Activated naive CD8-positive, alpha-beta T cell (primary cell): ENCODE data around the gene DNHD1.

Experiments used
- H3K27ac Mint-ChIP-seq: one replicate; pipeline ENCODE4 v1.8.0; 2021; ENCODE audit warnings: mixed read lengths
- H3K27me3 Mint-ChIP-seq: one replicate; pipeline ENCODE4 v1.8.0; 2021; ENCODE audit warnings: mixed read lengths
- H3K36me3 Mint-ChIP-seq: one replicate; pipeline ENCODE4 v1.8.0; 2021; ENCODE audit warnings: mixed read lengths
- H3K4me1 Mint-ChIP-seq: one replicate; pipeline ENCODE4 v1.8.0; 2021; ENCODE audit warnings: low read depth, mixed read lengths
- H3K4me3 Mint-ChIP-seq: one replicate; pipeline ENCODE4 v1.8.0; 2021; ENCODE audit warnings: mild to moderate bottlenecking, mixed read lengths
- H3K9me3 Mint-ChIP-seq: one replicate; pipeline ENCODE4 v1.8.0; 2021; ENCODE audit warnings: low read depth, mixed read lengths

DNHD1 gene

DNA sequence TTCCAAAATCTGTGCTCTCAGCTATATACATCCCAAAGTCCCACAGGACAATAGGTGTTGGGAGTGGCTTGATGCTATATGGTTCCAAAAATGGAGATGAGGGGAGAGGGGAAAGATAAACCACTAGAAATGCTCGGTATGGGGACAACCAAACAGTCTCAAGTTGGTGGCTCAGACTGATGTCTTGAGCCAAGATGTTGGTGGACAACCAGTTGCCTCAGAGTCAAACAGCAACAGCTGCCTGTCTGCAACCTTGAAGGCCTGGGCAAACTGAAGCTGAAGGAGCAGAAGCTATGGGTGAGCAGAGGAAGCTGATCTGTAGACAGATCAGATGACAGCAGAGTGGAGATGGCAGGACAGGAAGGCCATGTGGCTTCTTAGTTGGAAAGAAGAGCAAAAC, 102.4 kb downstream of the DNHD1 start:
- no peaks in the 10 kb centered on the region for H3K9me3 Mint-ChIP-seq
- no peaks in the 10 kb centered on the region for H3K27me3 Mint-ChIP-seq
- H3K36me3 Mint-ChIP-seq: peaks cover 18% of the 10 kb centered on the region
- peak overlapping the region; percentile 5 for H3K27ac Mint-ChIP-seq
- H3K4me1 Mint-ChIP-seq: peaks cover 44% of the 10 kb centered on the region
- peak overlapping the region; percentile 5 for H3K4me3 Mint-ChIP-seq

DNA sequence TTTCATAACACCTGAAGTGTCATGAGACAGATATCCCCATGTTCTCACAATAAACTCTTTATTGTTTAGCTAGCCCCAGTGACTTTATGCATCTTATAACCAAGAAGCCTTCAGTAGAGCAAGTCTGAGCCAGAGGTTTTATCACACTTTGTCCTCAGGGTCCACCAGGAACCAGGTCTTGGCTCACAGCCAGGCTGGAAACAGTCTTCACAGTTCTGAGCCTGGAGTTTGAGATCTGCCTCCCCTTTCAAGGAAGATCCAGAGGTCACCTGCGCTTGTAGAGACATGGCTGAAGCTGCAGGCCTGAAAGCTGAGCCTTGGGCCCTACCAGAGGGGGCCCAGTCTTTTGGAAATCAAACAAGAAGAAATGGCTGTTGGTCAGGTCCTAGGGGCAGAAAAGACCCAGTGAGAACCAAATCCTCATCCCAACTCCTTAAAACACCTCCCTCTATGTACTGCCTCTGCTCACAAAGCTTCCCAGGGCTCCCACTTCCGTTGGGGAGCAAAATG, 102.9 kb downstream of the DNHD1 start:
- Mint-ChIP-seq H3K4me1 (peaks cover 41% of the 10 kb centered on the region), H3K36me3 (peaks cover 18% of the 10 kb centered on the region), H3K9me3 (no peaks in the 10 kb centered on the region), H3K27ac (peak overlapping the region; percentile 5), H3K27me3 (no peaks in the 10 kb centered on the region), H3K4me3 (no peak overlapping the region)

DNA sequence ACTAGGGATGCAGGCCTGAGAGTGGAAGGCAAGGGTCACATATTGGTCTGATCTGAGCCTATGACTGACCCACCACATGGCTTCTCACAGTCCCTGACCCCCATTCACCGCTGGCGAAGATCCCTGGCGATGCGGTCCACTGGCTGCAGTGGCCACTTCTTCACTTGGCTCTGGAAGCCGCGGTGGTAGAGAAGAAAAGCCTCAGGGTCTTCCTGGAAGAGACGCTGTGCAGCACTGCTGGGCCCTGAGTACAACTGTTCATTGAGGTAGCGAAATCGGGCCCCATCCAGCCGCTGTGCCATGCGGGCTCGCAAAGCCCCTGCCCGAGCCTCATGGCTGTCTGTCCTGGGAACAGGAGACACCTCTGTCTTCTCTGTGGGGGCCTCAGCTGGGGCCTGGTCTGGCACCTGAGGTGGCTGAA, 104.0 kb downstream of the DNHD1 start:
- no peaks in the 10 kb centered on the region for H3K27me3 Mint-ChIP-seq
- H3K36me3 Mint-ChIP-seq: peaks cover 16% of the 10 kb centered on the region
- peak overlapping the region; percentile 16 for H3K27ac Mint-ChIP-seq
- H3K9me3 Mint-ChIP-seq: no peaks in the 10 kb centered on the region
- no peak overlapping the region for H3K4me3 Mint-ChIP-seq
- H3K4me1 Mint-ChIP-seq: peaks cover 35% of the 10 kb centered on the region

DNA sequence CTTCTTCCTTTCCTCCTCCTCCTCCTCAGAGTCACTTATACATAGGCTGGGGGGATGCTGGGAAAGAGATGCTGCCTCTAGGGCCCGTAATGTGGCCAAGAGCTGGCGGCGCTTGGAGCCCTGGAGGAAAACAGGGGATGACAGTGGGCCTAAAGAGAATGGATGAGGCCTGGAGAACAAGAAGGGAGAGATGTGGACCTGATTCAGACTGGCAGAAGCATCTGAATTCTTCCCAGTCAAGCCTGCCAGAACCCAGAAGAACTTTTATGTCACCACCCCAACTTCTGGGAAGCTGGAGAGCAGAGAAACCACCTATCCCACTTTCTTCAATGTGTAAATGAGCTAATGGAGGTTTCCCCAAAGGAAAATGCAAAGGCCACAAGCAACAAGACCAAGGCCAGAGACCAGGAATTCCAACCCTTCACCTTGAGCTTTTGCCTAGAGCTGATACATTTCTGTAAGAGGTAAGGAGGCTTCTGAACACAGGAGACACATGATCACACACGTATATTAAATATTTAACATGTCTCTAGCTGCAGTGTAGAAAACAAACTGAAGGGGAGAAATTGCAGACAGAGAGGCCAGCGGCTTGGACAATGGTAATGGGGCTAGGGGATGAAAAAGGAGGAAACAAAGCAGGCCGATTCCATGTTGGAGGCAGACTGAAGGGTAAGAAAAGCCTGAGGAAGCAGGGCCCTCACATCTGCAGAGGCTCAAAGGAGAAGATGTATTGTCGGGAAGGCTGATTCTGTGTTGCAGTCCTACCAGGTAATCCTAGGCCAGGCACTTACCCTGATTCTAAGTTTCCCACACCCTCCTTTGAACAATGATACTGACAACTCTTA, 105.2 kb downstream of the DNHD1 start:
- no peaks in the 10 kb centered on the region for H3K9me3 Mint-ChIP-seq
- peak overlapping the region; percentile 82 for H3K27ac Mint-ChIP-seq
- peaks cover 11% of the 10 kb centered on the region for H3K36me3 Mint-ChIP-seq
- H3K4me1 Mint-ChIP-seq: peaks cover 29% of the 10 kb centered on the region
- no peaks in the 10 kb centered on the region for H3K27me3 Mint-ChIP-seq
- no peak overlapping the region for H3K4me3 Mint-ChIP-seq

DNA sequence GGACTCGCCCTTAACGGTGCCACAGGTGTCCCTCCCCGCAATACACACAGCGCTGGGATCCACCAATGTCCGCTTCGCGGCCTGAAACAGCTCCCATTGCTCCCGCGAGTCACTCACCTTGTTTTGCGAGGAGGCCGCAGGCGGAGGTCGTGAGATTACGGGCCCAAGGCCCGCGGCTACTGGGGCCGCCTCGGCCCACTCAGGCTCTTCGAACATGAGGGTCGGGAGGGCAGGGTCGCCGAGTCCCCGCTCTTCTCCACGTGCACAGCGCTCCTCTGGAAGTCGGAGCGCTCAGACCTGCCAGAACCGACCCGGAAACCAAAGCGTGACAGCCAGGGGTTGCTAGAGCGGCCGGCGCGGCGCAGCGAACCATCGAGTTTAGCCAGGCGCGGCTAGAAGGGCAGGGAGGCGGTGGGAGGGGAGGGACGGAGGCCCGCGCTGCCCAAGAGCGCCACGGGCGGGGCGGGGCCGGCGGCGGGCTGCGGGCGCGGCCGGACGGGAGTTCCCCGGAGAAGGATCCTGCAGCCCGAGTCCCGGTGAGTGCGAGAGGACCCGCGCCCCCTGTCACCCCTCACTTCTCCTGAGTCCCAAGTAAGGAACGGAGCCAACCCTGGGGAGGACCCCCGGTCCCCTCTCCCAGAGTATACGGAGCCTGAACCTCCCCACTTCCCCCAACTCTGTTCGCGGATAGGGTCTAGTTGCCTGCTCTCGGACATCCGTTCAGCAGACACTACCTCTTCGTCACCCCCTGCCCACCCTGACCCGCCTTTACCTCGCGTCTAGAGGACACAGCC, 106.4 kb downstream of the DNHD1 start, which contains the start of the genes ILK and RRP8:
Gene ILK (plus strand): TSS at position 488 of the 794 bp plus-strand sequence. CDS start 498 bp downstream, outside the sequence.
Gene RRP8 (minus strand): TSS at position 330 of the 794 bp plus-strand sequence. CDS start 114 bp downstream, at position 216.
- no peak within 1 kb of the TSS for H3K4me3 Mint-ChIP-seq
- no peaks in the 10 kb centered on the region for H3K27me3 Mint-ChIP-seq
- H3K9me3 Mint-ChIP-seq: no peaks in the 10 kb centered on the region
- peaks cover 33% of the 10 kb centered on the region for H3K4me1 Mint-ChIP-seq
- H3K27ac Mint-ChIP-seq: no peak within 1 kb of the TSS
- peaks cover 4% of the 10 kb centered on the region for H3K36me3 Mint-ChIP-seq

DNA sequence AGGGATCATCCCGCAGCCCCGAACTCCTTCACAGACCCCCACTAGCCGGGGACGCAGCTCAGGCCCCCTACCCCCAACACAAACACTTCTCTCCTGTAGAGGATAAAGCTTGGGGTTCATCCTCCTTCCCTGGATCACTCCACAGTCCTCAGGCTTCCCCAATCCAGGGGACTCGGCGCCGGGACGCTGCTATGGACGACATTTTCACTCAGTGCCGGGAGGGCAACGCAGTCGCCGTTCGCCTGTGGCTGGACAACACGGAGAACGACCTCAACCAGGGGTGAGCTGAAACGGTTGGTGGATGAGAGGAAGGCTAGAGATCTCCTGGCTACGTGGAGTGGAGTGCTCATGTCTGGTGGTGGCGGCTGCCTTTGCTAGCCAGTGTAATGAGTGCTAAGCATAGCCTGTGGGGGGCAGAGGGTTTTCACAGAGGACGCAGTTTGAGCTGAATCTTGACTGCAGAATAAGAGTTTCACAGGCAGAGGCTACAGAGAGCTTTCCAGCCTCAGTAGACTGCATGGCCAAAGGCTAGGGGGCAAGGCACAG, 107.1 kb downstream of the DNHD1 start:
- Mint-ChIP-seq H3K27ac (no peak overlapping the region), H3K27me3 (no peaks in the 10 kb centered on the region), H3K36me3 (peaks cover 4% of the 10 kb centered on the region), H3K4me1 (peaks cover 33% of the 10 kb centered on the region), H3K9me3 (no peaks in the 10 kb centered on the region), H3K4me3 (no peak overlapping the region)

DNA sequence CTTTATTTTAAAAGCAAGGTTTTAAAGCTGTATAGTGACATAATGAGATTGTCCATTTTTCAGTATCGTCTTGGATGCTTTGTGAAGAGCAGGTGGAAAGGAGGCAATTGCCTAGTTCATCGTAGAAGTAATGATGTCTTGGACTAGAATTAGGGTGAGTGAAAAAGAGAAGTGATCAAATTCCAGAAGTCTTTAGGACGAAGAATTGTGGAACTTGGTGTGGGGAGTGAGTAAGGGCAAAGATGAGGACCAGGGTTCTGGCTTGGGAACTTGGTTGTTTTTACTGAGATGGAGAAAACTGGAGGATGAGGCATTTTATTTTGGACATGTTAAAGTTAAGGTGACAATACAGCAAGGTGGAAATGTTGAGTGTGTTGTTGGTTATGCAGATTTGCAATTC, 107.7 kb downstream of the DNHD1 start:
- no peaks in the 10 kb centered on the region for H3K27me3 Mint-ChIP-seq
- no peak overlapping the region for H3K4me3 Mint-ChIP-seq
- H3K27ac Mint-ChIP-seq: no peak overlapping the region
- H3K9me3 Mint-ChIP-seq: no peaks in the 10 kb centered on the region
- H3K36me3 Mint-ChIP-seq: no peaks in the 10 kb centered on the region
- H3K4me1 Mint-ChIP-seq: peaks cover 31% of the 10 kb centered on the region

DNA sequence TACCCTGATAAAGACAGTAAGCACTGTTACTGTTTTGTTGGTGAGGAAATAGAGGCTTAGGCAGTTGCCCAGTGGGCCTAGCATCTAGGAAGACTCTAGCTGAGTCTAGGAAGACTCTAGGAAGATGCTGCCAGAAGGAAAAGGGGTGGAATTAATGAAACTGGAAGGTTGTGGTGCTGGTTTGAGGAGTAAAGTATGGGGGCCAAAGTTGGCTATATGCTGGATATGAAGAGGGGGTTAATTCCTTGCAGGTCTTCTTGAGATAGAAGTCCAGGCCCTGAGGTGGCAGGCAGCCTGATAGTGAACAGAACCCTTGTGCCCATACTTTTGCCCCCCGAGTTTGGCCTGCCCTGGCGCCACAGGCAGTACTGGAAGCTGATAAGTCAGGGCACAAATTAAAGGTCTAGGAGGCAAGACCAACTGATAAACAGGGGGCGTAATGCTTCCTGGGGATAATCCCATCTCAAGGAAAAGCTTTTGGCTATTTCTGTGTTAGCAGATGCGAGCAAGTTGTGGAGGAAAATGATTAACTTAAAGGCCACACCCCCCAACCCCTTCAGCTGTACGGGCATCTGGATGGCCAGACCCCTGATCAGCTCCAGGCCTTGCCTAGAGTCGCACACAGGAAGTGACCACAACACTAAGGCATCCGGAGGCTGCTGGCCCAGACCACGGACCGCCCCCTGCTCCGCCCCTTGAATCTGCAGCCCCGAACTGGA, 109.5 kb downstream of the DNHD1 start:
- Mint-ChIP-seq H3K4me3 (no peak overlapping the region), H3K27ac (no peak overlapping the region), H3K9me3 (no peaks in the 10 kb centered on the region), H3K27me3 (no peaks in the 10 kb centered on the region), H3K4me1 (peaks cover 42% of the 10 kb centered on the region), H3K36me3 (no peaks in the 10 kb centered on the region)

DNA sequence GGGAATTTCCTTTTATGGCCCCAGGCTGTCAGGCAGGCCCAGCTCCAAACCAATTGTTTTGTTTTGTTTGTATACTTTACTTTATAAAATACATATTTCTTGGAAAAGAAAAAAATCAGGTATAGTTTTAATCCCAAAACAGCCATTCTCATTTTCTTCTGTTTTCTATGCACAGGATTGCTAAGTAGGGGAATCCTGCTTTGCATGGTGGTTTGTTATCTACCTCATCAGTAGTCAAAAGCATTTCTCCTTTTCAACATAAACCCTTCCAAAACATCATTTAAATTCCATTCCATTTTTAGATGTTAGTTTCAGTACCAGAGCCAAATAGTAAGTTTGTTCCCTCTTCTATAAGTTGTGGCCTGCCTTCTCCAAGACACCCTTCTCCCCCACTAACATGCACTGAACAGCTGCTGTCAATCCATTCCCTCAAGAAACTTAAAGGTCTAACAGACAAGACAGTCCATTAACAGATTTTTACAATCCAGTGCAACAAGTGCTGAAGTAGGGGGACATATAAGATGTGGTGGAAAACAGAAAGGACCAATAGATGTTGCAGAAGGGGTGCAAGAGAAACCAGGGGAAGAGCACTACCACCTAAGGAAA, 110.2 kb downstream of the DNHD1 start:
- no peaks in the 10 kb centered on the region for H3K36me3 Mint-ChIP-seq
- peaks cover 42% of the 10 kb centered on the region for H3K4me1 Mint-ChIP-seq
- peak overlapping the region; percentile 49 for H3K4me3 Mint-ChIP-seq
- H3K27ac Mint-ChIP-seq: no peak overlapping the region
- H3K27me3 Mint-ChIP-seq: no peaks in the 10 kb centered on the region
- no peaks in the 10 kb centered on the region for H3K9me3 Mint-ChIP-seq

DNA sequence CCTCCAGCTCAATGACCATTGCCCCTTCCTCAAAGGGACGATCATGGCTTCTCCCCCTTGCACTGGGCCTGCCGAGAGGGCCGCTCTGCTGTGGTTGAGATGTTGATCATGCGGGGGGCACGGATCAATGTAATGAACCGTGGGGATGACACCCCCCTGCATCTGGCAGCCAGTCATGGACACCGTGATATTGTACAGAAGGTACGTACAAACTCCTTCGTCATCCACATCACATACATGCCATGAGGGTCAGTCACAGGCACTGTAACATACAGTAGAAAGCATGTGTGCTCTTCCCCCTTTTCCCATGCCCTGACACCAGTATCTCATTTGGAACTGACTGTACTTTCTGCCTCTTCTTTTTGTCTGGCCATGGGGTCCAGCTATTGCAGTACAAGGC, 110.9 kb downstream of the DNHD1 start:
- H3K27ac Mint-ChIP-seq: no peak overlapping the region
- H3K4me1 Mint-ChIP-seq: peaks cover 42% of the 10 kb centered on the region
- no peaks in the 10 kb centered on the region for H3K9me3 Mint-ChIP-seq
- no peaks in the 10 kb centered on the region for H3K27me3 Mint-ChIP-seq
- peak overlapping the region; percentile 49 for H3K4me3 Mint-ChIP-seq
- H3K36me3 Mint-ChIP-seq: no peaks in the 10 kb centered on the region

DNA sequence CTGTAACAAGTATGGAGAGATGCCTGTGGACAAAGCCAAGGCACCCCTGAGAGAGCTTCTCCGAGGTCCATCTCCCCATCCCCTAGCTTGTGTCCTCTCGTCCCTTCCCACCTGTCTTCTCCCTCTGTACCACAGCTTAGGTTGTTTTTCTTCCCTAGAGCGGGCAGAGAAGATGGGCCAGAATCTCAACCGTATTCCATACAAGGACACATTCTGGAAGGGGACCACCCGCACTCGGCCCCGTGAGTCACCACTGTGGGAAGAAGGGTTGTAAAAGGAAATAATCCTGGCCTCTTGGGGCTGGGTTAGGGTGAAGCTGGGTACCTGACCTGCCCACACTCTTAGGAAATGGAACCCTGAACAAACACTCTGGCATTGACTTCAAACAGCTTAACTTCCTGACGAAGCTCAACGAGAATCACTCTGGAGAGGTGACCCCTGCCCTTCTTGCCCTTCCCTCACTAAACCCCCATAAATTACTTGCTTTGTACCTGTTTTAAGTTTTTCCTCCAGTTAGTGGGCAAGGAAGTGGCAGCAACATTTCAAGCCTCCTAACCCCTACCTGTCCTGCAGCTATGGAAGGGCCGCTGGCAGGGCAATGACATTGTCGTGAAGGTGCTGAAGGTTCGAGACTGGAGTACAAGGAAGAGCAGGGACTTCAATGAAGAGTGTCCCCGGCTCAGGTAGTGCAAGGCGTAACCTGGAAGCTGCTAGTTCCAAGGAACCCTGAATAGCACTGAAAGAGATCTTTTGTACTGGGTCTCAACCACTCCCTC, 111.8 kb downstream of the DNHD1 start:
- Mint-ChIP-seq H3K4me1 (peaks cover 42% of the 10 kb centered on the region), H3K4me3 (no peak overlapping the region), H3K9me3 (no peaks in the 10 kb centered on the region), H3K36me3 (no peaks in the 10 kb centered on the region), H3K27me3 (no peaks in the 10 kb centered on the region), H3K27ac (peak overlapping the region; percentile 95)

DNA sequence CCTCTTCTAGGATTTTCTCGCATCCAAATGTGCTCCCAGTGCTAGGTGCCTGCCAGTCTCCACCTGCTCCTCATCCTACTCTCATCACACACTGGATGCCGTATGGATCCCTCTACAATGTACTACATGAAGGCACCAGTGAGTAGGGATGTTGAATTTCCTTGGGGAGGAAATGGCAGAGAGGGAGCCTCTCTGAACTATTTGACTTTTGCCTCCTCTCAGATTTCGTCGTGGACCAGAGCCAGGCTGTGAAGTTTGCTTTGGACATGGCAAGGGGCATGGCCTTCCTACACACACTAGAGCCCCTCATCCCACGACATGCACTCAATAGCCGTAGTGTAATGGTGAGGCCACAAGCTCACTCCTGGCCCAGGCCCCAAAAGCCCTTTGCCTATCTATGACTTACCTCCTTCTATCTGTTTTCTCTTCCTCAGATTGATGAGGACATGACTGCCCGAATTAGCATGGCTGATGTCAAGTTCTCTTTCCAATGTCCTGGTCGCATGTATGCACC, 112.5 kb downstream of the DNHD1 start:
- Mint-ChIP-seq H3K4me3 (peak overlapping the region; percentile 97), H3K36me3 (no peaks in the 10 kb centered on the region), H3K4me1 (peaks cover 42% of the 10 kb centered on the region), H3K27me3 (no peaks in the 10 kb centered on the region), H3K9me3 (no peaks in the 10 kb centered on the region), H3K27ac (peak overlapping the region; percentile 95)

DNA sequence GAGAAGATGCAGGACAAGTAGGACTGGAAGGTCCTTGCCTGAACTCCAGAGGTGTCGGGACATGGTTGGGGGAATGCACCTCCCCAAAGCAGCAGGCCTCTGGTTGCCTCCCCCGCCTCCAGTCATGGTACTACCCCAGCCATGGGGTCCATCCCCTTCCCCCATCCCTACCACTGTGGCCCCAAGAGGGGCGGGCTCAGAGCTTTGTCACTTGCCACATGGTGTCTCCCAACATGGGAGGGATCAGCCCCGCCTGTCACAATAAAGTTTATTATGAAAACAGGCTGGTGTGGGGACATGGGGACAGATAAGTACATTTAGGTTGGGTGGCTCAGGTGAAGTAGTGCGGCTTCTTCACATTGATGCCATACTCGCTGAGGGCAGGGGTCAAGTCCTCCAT, 113.5 kb downstream of the DNHD1 start:
- peak overlapping the region; percentile 97 for H3K4me3 Mint-ChIP-seq
- no peaks in the 10 kb centered on the region for H3K27me3 Mint-ChIP-seq
- peak overlapping the region; percentile 95 for H3K27ac Mint-ChIP-seq
- H3K4me1 Mint-ChIP-seq: peaks cover 43% of the 10 kb centered on the region
- H3K36me3 Mint-ChIP-seq: no peaks in the 10 kb centered on the region
- no peaks in the 10 kb centered on the region for H3K9me3 Mint-ChIP-seq
